ENCODE data around the gene CNOT2. TPM values are rescaled to one million over a fixed set of nuclear protein-coding genes. Genes with fewer than 3 reads are reported as not detected.

CNOT2 gene
- total RNA-seq, 4 donors from 2014 or later: 64.1 to 107 (median 71.6) TPM

GRCh38 chr12:70402597-70402996 is 159.4 kb downstream of the CNOT2 start:
- H3K4me3 ChIP-seq: no peak overlapping the region
- H3K27ac ChIP-seq: no peak overlapping the region
- DNase-seq (no peak), ATAC-seq (no peak)
- H3K27me3 ChIP-seq: no peaks in the 10 kb centered on the region
- H3K9me3 ChIP-seq: no peaks in the 10 kb centered on the region
- in situ Hi-C loops (cut with MboI; ENCODE audit: low sequenced_read_pairs in 4 of 4) (no loop called here), intact Hi-C loops (cut with DNase I; ENCODE audit: low total_unique reads) (no loop called here)
- TF ChIP-seq POLR2A (IDR thresholded peaks at IDR 0.05): no peak
- TF ChIP-seq, protein P1, sequence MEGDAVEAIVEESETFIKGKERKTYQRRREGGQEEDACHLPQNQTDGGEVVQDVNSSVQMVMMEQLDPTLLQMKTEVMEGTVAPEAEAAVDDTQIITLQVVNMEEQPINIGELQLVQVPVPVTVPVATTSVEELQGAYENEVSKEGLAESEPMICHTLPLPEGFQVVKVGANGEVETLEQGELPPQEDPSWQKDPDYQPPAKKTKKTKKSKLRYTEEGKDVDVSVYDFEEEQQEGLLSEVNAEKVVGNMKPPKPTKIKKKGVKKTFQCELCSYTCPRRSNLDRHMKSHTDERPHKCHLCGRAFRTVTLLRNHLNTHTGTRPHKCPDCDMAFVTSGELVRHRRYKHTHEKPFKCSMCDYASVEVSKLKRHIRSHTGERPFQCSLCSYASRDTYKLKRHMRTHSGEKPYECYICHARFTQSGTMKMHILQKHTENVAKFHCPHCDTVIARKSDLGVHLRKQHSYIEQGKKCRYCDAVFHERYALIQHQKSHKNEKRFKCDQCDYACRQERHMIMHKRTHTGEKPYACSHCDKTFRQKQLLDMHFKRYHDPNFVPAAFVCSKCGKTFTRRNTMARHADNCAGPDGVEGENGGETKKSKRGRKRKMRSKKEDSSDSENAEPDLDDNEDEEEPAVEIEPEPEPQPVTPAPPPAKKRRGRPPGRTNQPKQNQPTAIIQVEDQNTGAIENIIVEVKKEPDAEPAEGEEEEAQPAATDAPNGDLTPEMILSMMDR (IDR thresholded peaks at IDR 0.05 in 4 of 5, conservative IDR thresholded peaks at IDR 0.05 in 1 of 5): no peak
- H3K4me1 ChIP-seq: no peaks in the 10 kb centered on the region
- H3K36me3 ChIP-seq: no peaks in the 10 kb centered on the region

GRCh38 chr12:70403826-70404225 is 160.6 kb downstream of the CNOT2 start:
- Histone ChIP-seq H3K36me3 (no peaks in the 10 kb centered on the region), H3K4me3 (no peak overlapping the region), H3K27me3 (no peaks in the 10 kb centered on the region), H3K9me3 (no peaks in the 10 kb centered on the region), H3K4me1 (no peaks in the 10 kb centered on the region), H3K27ac (no peak overlapping the region)
- in situ Hi-C loops (cut with MboI; ENCODE audit: low sequenced_read_pairs in 4 of 4): no loop called here
- no peak for TF ChIP-seq POLR2A (IDR thresholded peaks at IDR 0.05)
- TF ChIP-seq, protein P1 (IDR thresholded peaks at IDR 0.05 in 4 of 5, conservative IDR thresholded peaks at IDR 0.05 in 1 of 5): no peak
- intact Hi-C loops (cut with DNase I; ENCODE audit: low total_unique reads): no loop called here
- DNase-seq (no peak), ATAC-seq (no peak)

Other genes starting within 250 kb of the CNOT2 start
- gene KCNMB4, start 122.9 kb downstream of the CNOT2 start, total RNA-seq: 1 to 10 TPM in 3 of 4 donors, under 1 TPM in 1; 0.71 to 1.4 (median 1.3) TPM

All from gastrocnemius medialis (tissue), 4 donors.